ENCODE measurements around the gene GJC1.

DNA sequence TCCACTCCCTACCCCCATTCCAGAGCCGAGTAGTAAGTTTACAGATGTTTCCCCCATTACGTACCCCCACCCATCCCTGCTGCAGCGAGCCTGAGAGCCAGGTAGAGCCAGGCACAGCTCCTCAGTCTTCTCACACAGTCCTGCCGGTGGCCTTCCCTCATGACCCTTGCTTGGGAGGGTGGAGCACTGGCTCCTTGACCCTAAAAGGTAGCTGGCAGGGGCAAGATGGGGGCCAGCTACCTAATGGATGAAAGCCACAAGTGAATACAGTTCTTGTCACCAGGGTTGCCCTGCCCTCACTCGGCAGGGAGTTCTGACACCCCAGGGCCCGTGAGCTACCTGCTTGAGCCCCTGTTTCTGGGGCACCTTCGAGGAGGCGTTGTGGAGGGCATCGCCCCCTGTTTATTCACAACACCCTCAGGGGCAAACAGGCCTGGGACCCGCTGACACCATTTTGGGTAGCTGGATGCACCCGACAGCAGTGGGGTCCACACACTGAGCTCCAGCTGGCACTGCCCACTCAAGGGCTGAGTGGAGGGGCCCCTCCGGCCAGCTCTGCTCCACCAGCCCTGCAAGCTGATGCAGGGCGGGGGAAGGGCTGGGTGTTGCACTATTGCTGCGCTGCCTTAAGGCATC lies 49.1 kb downstream of the GJC1 start:
- no peak for TF ChIP-seq CTCF (IDR thresholded peaks at IDR 0.05)
- TF ChIP-seq POLR2AphosphoS5 (IDR thresholded peaks at IDR 0.05; ENCODE audit: low read depth, low read length): no peak
- TF ChIP-seq, protein P1, sequence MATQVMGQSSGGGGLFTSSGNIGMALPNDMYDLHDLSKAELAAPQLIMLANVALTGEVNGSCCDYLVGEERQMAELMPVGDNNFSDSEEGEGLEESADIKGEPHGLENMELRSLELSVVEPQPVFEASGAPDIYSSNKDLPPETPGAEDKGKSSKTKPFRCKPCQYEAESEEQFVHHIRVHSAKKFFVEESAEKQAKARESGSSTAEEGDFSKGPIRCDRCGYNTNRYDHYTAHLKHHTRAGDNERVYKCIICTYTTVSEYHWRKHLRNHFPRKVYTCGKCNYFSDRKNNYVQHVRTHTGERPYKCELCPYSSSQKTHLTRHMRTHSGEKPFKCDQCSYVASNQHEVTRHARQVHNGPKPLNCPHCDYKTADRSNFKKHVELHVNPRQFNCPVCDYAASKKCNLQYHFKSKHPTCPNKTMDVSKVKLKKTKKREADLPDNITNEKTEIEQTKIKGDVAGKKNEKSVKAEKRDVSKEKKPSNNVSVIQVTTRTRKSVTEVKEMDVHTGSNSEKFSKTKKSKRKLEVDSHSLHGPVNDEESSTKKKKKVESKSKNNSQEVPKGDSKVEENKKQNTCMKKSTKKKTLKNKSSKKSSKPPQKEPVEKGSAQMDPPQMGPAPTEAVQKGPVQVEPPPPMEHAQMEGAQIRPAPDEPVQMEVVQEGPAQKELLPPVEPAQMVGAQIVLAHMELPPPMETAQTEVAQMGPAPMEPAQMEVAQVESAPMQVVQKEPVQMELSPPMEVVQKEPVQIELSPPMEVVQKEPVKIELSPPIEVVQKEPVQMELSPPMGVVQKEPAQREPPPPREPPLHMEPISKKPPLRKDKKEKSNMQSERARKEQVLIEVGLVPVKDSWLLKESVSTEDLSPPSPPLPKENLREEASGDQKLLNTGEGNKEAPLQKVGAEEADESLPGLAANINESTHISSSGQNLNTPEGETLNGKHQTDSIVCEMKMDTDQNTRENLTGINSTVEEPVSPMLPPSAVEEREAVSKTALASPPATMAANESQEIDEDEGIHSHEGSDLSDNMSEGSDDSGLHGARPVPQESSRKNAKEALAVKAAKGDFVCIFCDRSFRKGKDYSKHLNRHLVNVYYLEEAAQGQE (IDR thresholded peaks at IDR 0.05; ENCODE audit: insufficient read depth in 1 of 2, low read depth in 2 of 2, low read length in 1 of 2): no peak

All from Panc1 (cell line).